ENCODE measurements around the gene MPRIP. TPM values are rescaled to one million over a fixed set of nuclear protein-coding genes. Genes with fewer than 3 reads are reported as not detected.
A peak's percentile ranks its signal among the peaks of the same experiment; 100 is the strongest.

The MPRIP gene
- total and polyA plus RNA-seq, 2 donors (not counting 1 experiment from before 2014, with no cell fraction given): 130 to 299 TPM

GRCh38 chr17:17147821-17148220, 105.6 kb downstream of the MPRIP start:
- H3K27me3 Mint-ChIP-seq: no peaks in the 10 kb centered on the region
- no peak for DNase-seq
- ChIA-PET CTCF (interaction anchor here (1.8 kb wide), 1 partner anchor 165 kb away, joined by 6 read pairs; no protein-coding TSS in a partner anchor), POLR2A (no interaction called here)
- no peak overlapping the region for H3K27ac Mint-ChIP-seq
- peaks cover 8% of the 10 kb centered on the region for H3K4me1 Mint-ChIP-seq
- no peak overlapping the region for H3K4me3 Mint-ChIP-seq
- H3K27ac ChIP-seq (ENCODE audit: low read length in 2 of 2): no peak overlapping the region
- H4K20me1 ChIP-seq (ENCODE audit: control insufficient read depth, insufficient read depth, low read length, poor library complexity, severe bottlenecking): no peaks in the 10 kb centered on the region
- no peaks in the 10 kb centered on the region for H3K9me3 ChIP-seq (ENCODE audit: control extremely low read depth in 1 of 3, control insufficient read depth in 2 of 3, insufficient read depth in 1 of 3, low read length in 2 of 3)
- no peaks in the 10 kb centered on the region for H3K4me1 ChIP-seq (ENCODE audit: control insufficient read depth in 2 of 2, insufficient read depth in 2 of 2, low read length in 2 of 2)
- H3K79me2 ChIP-seq (ENCODE audit: control insufficient read depth, insufficient read depth, low read length): no peaks in the 10 kb centered on the region
- intact Hi-C loops (cut with micrococcal nuclease): loop anchor here (10.0 kb wide), 1 partner anchor 167 kb away; no protein-coding TSS in a partner anchor
- peaks cover 0 to 80% of the 10 kb centered on the region in 2 experiments for H3K36me3 ChIP-seq (replicated peaks in 1 of 2; ENCODE audit: control extremely low read depth in 1 of 2, control insufficient read depth in 1 of 2, extremely low read depth in 1 of 2, insufficient read depth in 2 of 2, low read length in 1 of 2)
- no peak overlapping the region for H2AFZ ChIP-seq (ENCODE audit: insufficient read depth, low read depth, low read length, poor library complexity, severe bottlenecking)
- 100% methylated on average over 4 of the region's 5 CpGs for WGBS (ENCODE audit: insufficient coverage)
- TF ChIP-seq EZH2 (IDR thresholded peaks at IDR 0.05; ENCODE audit: borderline replicate concordance, insufficient read depth, low read depth, low read length, poor library complexity, severe bottlenecking): no peak
- no peak for TF ChIP-seq CTCF (IDR thresholded peaks at IDR 0.05)
- H3K4me3 ChIP-seq (ENCODE audit: control extremely low read depth in 1 of 5, extremely low read depth in 1 of 5, insufficient read depth in 1 of 5, low read depth in 2 of 5, low read length in 4 of 5): no peak overlapping the region
- no peak for ATAC-seq (ENCODE audit: low read depth)
- no peaks in the 10 kb centered on the region for H3K27me3 ChIP-seq (replicated peaks in 1 of 4; ENCODE audit: control extremely low read depth in 1 of 4, control insufficient read depth in 3 of 4, insufficient read depth in 4 of 4, low read length in 3 of 4)
- no peaks in the 10 kb centered on the region for H3K9me3 Mint-ChIP-seq (ENCODE audit: insufficient read depth)
- H3K9ac ChIP-seq (ENCODE audit: low read length): no peak overlapping the region
- no peak overlapping the region for H3K4me2 ChIP-seq (replicated peaks; ENCODE audit: low read depth, low read length, poor library complexity, severe bottlenecking)

- Mint-ChIP-seq H3K9me3 (ENCODE audit: insufficient read depth) (no peaks in the 10 kb centered on the region), H3K27ac (peak overlapping the region; percentile 56), H3K27me3 (no peaks in the 10 kb centered on the region), H3K4me1 (peaks cover 8% of the 10 kb centered on the region), H3K4me3 (no peak overlapping the region)
- no peak for TF ChIP-seq EZH2 (IDR thresholded peaks at IDR 0.05; ENCODE audit: borderline replicate concordance, insufficient read depth, low read depth, low read length, poor library complexity, severe bottlenecking)
- TF ChIP-seq CTCF (IDR thresholded peaks at IDR 0.05): no peak
- no peak overlapping the region for H3K4me2 ChIP-seq (replicated peaks; ENCODE audit: low read depth, low read length, poor library complexity, severe bottlenecking)
- H2AFZ ChIP-seq (ENCODE audit: insufficient read depth, low read depth, low read length, poor library complexity, severe bottlenecking): no peak overlapping the region
- H4K20me1 ChIP-seq (ENCODE audit: control insufficient read depth, insufficient read depth, low read length, poor library complexity, severe bottlenecking): no peaks in the 10 kb centered on the region
- ATAC-seq (ENCODE audit: low read depth) (no peak), DNase-seq (no peak)
- no peak overlapping the region for H3K27ac ChIP-seq (ENCODE audit: low read length in 2 of 2)
- no peak overlapping the region for H3K4me3 ChIP-seq (ENCODE audit: control extremely low read depth in 1 of 5, extremely low read depth in 1 of 5, insufficient read depth in 1 of 5, low read depth in 2 of 5, low read length in 4 of 5)
- ChIA-PET POLR2A (no interaction called here), CTCF (interaction anchor here (1.4 to 1.8 kb wide), 2 partner anchors 149 to 163 kb away, joined by 4 to 6 read pairs; no protein-coding TSS in a partner anchor)
- peaks cover 0 to 78% of the 10 kb centered on the region in 2 experiments for H3K36me3 ChIP-seq (replicated peaks in 1 of 2; ENCODE audit: control extremely low read depth in 1 of 2, control insufficient read depth in 1 of 2, extremely low read depth in 1 of 2, insufficient read depth in 2 of 2, low read length in 1 of 2)
- H3K4me1 ChIP-seq (ENCODE audit: control insufficient read depth in 2 of 2, insufficient read depth in 2 of 2, low read length in 2 of 2): no peaks in the 10 kb centered on the region
- intact Hi-C loops (cut with micrococcal nuclease): loop anchor here (10.0 kb wide), 1 partner anchor 165 kb away; no protein-coding TSS in a partner anchor
- 89% methylated on average over 4 of the region's 9 CpGs for WGBS (ENCODE audit: insufficient coverage)
- no peaks in the 10 kb centered on the region for H3K27me3 ChIP-seq (replicated peaks in 1 of 4; ENCODE audit: control extremely low read depth in 1 of 4, control insufficient read depth in 3 of 4, insufficient read depth in 4 of 4, low read length in 3 of 4)
- no peaks in the 10 kb centered on the region for H3K9me3 ChIP-seq (ENCODE audit: control extremely low read depth in 1 of 3, control insufficient read depth in 2 of 3, insufficient read depth in 1 of 3, low read length in 2 of 3)
- H3K9ac ChIP-seq (ENCODE audit: low read length): no peak overlapping the region
- no peaks in the 10 kb centered on the region for H3K79me2 ChIP-seq (ENCODE audit: control insufficient read depth, insufficient read depth, low read length)
Measured at GRCh38 chr17:17149520-17150447, 107.5 kb downstream of the MPRIP start.
